Brain microvascular endothelial cell (primary cell): Measurements from ENCODE around the gene PTPRM.

Experiments
- DNase-seq: peaks from one replicate; pipeline ENCODE4 v3.0.0-alpha.2; 2020
- H3K27ac ChIP-seq: fragments of 250-450 bp; sonication (Bioruptor Pico); 2 replicates; pipeline ENCODE4 v1.5.1; 2020; ENCODE audit warnings: mild to moderate bottlenecking, moderate library complexity
- H3K27me3 ChIP-seq: fragments of 250-450 bp; sonication (Bioruptor Pico); replicated peaks from 2 replicates; pipeline ENCODE4 v1.5.1; 2020; ENCODE audit warnings: mild to moderate bottlenecking
- H3K36me3 ChIP-seq: fragments of 250-450 bp; sonication (Bioruptor Pico); replicated peaks from 2 replicates; pipeline ENCODE4 v1.5.1; 2020; ENCODE audit warnings: mild to moderate bottlenecking
- H3K4me3 ChIP-seq: 2 replicates; pipeline ENCODE4 v1.5.1; 2011; ENCODE audit warnings: low read depth, mild to moderate bottlenecking, control low read depth, low read length, moderate library complexity
- in situ Hi-C: cut with HindIII; loops from 2 replicates; pipeline ENCODE4 v1.10.0; 2017; ENCODE audit warnings: low sequenced_read_pairs, low pct_ligation_motif_present
- TF ChIP-seq, protein P1 (sequence below): IDR thresholded peaks from 2 replicates; pipeline ENCODE4 v1.5.1; 2011; ENCODE audit warnings: low read depth, mild to moderate bottlenecking, moderate library complexity, low read length, control low read depth, inconsistent platforms; ENCODE audit errors: missing control alignments

The PTPRM gene

DNA sequence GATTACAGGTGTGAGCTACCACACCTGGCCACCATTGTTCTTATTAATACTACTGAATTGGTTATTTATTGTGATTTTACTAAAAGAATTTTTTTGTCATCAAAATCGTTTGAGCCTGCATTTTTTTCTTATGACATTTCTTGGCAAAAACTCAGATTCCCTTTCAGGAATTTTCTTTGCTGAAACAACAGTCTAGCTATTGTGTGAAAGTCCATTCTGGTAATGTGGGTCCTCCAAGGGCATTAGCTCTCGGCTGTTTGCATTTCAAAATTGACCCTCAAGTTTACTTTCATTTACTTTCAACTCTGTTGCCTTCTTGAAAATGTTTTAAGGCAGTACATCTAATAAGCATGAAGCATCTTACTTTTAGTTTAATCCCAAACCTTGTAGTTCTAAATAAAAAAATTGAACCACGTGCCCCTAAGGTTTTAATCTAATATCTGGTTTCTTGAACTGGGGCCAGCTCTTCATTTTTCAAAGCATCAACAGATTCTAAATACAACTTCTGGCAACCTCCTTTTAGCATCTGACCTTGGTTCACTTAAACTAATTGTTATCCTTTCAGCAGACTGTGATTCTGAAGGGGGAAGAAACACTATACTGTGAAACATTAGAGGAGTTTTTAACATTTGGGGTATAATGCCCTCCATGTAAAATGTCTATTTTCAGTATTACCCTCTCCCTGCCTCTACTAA, 716.9 kb downstream of the PTPRM start:
- Histone ChIP-seq H3K4me3 (no peak overlapping the region), H3K27ac (peak overlapping the region; percentile 43), H3K36me3 (no peaks in the 10 kb centered on the region), H3K27me3 (no peaks in the 10 kb centered on the region)
- DNase-seq: peak; percentile 33
- in situ Hi-C loops: no loop called here
- TF ChIP-seq, protein P1, sequence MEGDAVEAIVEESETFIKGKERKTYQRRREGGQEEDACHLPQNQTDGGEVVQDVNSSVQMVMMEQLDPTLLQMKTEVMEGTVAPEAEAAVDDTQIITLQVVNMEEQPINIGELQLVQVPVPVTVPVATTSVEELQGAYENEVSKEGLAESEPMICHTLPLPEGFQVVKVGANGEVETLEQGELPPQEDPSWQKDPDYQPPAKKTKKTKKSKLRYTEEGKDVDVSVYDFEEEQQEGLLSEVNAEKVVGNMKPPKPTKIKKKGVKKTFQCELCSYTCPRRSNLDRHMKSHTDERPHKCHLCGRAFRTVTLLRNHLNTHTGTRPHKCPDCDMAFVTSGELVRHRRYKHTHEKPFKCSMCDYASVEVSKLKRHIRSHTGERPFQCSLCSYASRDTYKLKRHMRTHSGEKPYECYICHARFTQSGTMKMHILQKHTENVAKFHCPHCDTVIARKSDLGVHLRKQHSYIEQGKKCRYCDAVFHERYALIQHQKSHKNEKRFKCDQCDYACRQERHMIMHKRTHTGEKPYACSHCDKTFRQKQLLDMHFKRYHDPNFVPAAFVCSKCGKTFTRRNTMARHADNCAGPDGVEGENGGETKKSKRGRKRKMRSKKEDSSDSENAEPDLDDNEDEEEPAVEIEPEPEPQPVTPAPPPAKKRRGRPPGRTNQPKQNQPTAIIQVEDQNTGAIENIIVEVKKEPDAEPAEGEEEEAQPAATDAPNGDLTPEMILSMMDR: no peak

DNA sequence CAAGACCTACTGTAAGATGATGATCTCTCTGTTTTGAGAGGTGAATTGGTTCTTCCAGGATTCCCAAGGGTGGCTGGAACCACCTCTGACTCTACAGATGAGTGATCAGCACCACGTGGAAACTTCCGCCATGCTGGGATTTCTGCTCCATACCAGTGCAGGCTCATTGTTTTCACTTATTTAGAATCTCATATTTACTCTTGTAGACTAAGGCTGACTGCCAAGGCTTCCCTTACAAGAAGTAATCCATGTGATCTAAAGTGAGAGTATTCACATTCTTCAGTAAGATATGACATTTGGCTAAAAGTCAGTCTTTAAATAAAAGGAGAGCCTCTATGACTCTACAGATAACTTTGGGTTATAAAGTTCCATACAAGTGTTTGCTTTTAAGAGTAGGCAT, 719.2 kb downstream of the PTPRM start:
- TF ChIP-seq, protein P1: no peak
- no peaks in the 10 kb centered on the region for H3K27me3 ChIP-seq
- no peaks in the 10 kb centered on the region for H3K36me3 ChIP-seq
- DNase-seq: peak; percentile 33
- no peak overlapping the region for H3K4me3 ChIP-seq
- in situ Hi-C loops: no loop called here
- no peak overlapping the region for H3K27ac ChIP-seq

DNA sequence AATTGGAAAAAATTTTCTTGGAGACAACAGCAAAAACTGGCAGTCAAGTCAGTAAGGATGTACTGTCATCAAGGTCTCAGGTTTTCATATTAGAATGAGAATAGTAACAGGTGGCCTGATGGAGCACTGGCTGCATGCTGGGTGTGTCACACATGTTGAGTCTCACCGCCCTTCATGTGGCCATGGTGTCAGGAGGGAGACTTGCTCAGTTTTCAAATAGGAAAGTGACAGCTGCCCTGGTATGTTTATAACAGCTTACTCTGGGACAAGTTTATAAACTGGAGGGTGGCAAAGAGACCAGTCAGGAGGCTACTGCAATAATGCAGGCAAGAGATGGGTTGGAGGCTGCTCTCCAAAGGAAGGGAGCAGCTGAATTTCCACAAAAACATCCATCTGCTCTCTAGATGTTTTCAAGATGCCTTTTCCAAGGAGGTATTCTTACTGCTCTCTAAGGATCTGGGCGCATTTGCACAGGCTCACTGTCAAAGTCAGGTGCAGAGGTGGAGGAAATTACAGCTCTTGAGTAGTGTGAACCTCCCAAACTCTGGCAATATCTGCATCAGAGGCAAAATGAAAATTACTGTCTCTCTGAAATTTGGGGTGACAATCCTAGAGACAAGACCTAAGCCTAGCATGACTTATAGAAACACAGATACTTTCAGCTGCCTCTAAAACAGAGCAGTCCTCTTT, 720.2 kb downstream of the PTPRM start:
- no peak overlapping the region for H3K27ac ChIP-seq
- H3K4me3 ChIP-seq: no peak overlapping the region
- TF ChIP-seq, protein P1: no peak
- H3K27me3 ChIP-seq: no peaks in the 10 kb centered on the region
- in situ Hi-C loops: no loop called here
- H3K36me3 ChIP-seq: no peaks in the 10 kb centered on the region
- DNase-seq: no peak

DNA sequence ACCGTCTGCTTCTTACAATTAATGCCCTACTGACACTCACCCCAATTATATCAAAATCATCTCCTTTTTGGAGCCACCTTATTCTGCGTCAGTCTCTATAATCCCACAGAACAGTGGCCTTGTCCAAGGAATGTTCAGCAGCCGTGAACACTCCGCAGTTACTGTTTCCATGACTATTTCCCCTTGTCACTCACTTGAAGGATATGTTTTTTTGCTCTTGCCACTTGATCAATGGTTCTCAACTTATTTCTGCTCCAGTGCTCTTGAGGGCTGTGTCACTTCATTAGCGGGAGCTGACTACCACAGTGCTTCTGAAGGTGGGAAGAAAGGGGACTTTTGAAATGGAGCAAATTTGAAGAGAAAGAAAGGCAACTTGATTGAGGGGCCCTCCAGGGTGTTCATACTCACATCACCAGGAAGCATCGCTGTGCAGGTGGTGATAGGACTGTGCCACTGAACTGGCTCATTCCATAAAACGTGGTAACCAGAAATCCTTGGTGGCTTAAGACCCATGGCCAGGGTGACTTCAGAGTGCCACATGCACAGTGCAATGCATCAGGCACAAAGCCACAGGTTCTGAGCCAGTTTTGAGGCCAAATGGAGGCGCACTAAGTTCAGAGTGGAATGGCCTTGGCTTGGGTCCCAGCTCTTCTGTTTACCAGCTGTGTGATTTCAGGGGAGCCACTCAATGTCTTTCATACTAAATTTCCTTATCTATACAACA, 721.5 kb downstream of the PTPRM start:
- H3K36me3 ChIP-seq: no peaks in the 10 kb centered on the region
- no peaks in the 10 kb centered on the region for H3K27me3 ChIP-seq
- no peak overlapping the region for H3K27ac ChIP-seq
- TF ChIP-seq, protein P1: no peak
- DNase-seq: no peak
- no peak overlapping the region for H3K4me3 ChIP-seq
- in situ Hi-C loops: no loop called here

DNA sequence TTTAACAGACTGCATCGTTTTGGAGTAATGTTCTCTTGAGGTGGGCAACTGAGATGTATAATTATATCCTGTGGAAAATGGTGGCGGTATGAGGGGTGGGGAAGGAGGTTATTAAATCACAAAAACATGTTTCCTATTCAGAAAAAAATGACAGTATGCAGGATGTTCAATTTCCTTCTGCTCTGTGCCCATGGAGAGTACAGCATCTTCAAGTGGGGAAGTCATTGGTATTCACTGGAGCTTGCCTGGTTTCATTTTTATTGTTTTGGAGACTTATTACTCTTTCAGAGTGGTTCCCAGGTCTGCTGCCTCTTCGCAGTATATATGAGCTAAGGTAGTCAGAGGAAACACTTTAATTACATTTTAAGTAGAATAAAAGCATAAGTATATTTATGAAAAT, 723.3 kb downstream of the PTPRM start:
- Histone ChIP-seq H3K36me3 (no peaks in the 10 kb centered on the region), H3K4me3 (no peak overlapping the region), H3K27me3 (no peaks in the 10 kb centered on the region), H3K27ac (no peak overlapping the region)
- in situ Hi-C loops: no loop called here
- TF ChIP-seq, protein P1: no peak
- no peak for DNase-seq
